Activated CD4-positive, alpha-beta memory T cell treated with anti-CD3 and anti-CD28 coated beads for 36 hours (primary cell): ENCODE data around the gene AOAH. TPM values are rescaled to one million over a fixed set of nuclear protein-coding genes. Genes with fewer than 3 reads are reported as not detected.

ENCODE experiments used
- CTCF ChIA-PET: fragments of 350-600 bp; sonication (Branson Sonifier 250); formaldehyde crosslinking; loops from one replicate; lab custom pipeline; 2021; ENCODE audit warnings: antibody characterized with exemption, inconsistent platforms; lab: Charles Lee
- POLR2A ChIA-PET: fragments of 350-600 bp; sonication (Branson Sonifier 250); formaldehyde crosslinking; loops from one replicate; lab custom pipeline; 2021; ENCODE audit warnings: antibody characterized with exemption; lab: Charles Lee
- DNase-seq: peaks from one replicate; pipeline ENCODE4 v3.0.0-alpha.2; 2020
- H3K27ac Mint-ChIP-seq: one replicate; pipeline ENCODE4 v1.8.0; 2021; ENCODE audit warnings: mixed read lengths
- H3K27me3 Mint-ChIP-seq: one replicate; pipeline ENCODE4 v1.8.0; 2021; ENCODE audit warnings: mixed read lengths
- H3K36me3 Mint-ChIP-seq: one replicate; pipeline ENCODE4 v1.8.0; 2021; ENCODE audit warnings: mixed read lengths
- H3K4me1 Mint-ChIP-seq: one replicate; pipeline ENCODE4 v1.8.0; 2021; ENCODE audit warnings: low read depth, mixed read lengths
- H3K4me3 Mint-ChIP-seq: one replicate; pipeline ENCODE4 v1.8.0; 2021; ENCODE audit warnings: mild to moderate bottlenecking, mixed read lengths
- H3K9me3 Mint-ChIP-seq: one replicate; pipeline ENCODE4 v1.8.0; 2021; ENCODE audit warnings: mixed read lengths
- intact Hi-C: fragments of 100-400 bp; cut with micrococcal nuclease; formaldehyde crosslinking; loops from one replicate; pipeline ENCODE4 v1.15.1; 2023
- total RNA-seq, 2 experiments: library from RNA; stranded (reverse); gene quantifications; one replicate each; pipeline ENCODE4 v1.2.3, GENCODE V29; 2021

Gene AOAH
- total RNA-seq, 2 experiments from 2014 or later = 2.4 to 2.6 TPM

- no peaks in the 10 kb centered on the region for H3K27me3 Mint-ChIP-seq
- ChIA-PET POLR2A (no interaction called here), CTCF (no interaction called here)
- no peaks in the 10 kb centered on the region for H3K4me1 Mint-ChIP-seq
- H3K36me3 Mint-ChIP-seq = no peaks in the 10 kb centered on the region
- intact Hi-C loops = no loop called here
- H3K4me3 Mint-ChIP-seq = no peak overlapping the region
- DNase-seq = no peak
- H3K9me3 Mint-ChIP-seq = no peaks in the 10 kb centered on the region
- no peak overlapping the region for H3K27ac Mint-ChIP-seq
Measured at GRCh38 chr7:36547416-36547815, 176.9 kb downstream of the AOAH start.

GRCh38 chr7:36546331-36546730, 178.0 kb downstream of the AOAH start:
- intact Hi-C loops = no loop called here
- no peak overlapping the region for H3K4me3 Mint-ChIP-seq
- no peak overlapping the region for H3K27ac Mint-ChIP-seq
- no peaks in the 10 kb centered on the region for H3K27me3 Mint-ChIP-seq
- H3K4me1 Mint-ChIP-seq = no peaks in the 10 kb centered on the region
- no peaks in the 10 kb centered on the region for H3K9me3 Mint-ChIP-seq
- H3K36me3 Mint-ChIP-seq = no peaks in the 10 kb centered on the region
- ChIA-PET CTCF (no interaction called here), POLR2A (no interaction called here)
- no peak for DNase-seq

GRCh38 chr7:36545291-36545690, 179.0 kb downstream of the AOAH start:
- ChIA-PET POLR2A (no interaction called here), CTCF (interaction anchor here (0.6 kb wide), 1 partner anchor 1677 kb away, joined by 3 read pairs; no protein-coding TSS in a partner anchor)
- Mint-ChIP-seq H3K27me3 (no peaks in the 10 kb centered on the region), H3K4me1 (no peaks in the 10 kb centered on the region), H3K36me3 (no peaks in the 10 kb centered on the region), H3K9me3 (no peaks in the 10 kb centered on the region), H3K27ac (no peak overlapping the region), H3K4me3 (no peak overlapping the region)
- intact Hi-C loops = no loop called here
- DNase-seq = no peak

- ChIA-PET POLR2A (no interaction called here), CTCF (no interaction called here)
- Mint-ChIP-seq H3K9me3 (no peaks in the 10 kb centered on the region), H3K4me1 (no peaks in the 10 kb centered on the region), H3K27me3 (no peaks in the 10 kb centered on the region), H3K36me3 (no peaks in the 10 kb centered on the region), H3K27ac (no peak overlapping the region), H3K4me3 (no peak overlapping the region)
- DNase-seq = no peak
- intact Hi-C loops = no loop called here
Measured at GRCh38 chr7:36538126-36538525, 186.2 kb downstream of the AOAH start.

DNA sequence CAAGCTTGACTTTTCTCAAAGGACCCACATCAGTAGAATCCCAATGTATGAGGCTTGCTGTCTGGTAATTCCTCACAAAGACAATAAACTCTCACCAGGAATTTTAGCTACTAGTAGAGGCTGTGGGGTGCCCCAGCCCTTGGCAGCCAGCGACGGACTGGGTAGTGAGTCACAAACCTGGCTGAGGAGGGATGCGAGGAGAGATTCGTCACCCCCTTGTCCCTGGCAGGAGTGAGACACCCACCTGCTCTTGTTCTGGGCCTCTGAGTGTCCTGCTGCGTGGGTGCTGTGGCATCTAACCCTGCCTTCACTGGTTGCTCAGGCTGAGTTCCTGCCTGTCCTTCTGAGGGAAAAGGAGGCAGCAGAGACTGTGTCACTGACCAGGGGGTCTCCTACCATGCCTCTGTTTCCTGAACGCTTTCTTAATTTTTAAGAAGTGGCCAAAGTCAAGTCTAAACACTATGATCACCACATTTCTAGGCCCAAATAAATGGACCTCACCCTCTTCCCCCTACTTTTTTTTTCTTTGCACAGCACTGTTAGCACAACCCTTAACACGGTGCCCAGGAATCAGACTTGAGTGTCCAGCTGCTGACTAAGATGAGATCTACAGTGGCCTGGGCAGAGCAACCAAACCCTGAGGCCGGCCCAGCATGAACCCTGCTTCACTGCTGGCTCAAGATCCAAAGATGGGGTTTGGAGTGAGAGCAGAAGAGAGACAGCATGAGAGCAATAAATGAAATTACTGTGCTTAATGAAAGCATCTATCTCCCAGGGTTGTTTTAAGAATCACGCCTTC, 188.2 kb downstream of the AOAH start:
- Mint-ChIP-seq H3K27ac (no peak overlapping the region), H3K4me3 (no peak overlapping the region), H3K4me1 (no peaks in the 10 kb centered on the region), H3K27me3 (no peaks in the 10 kb centered on the region), H3K9me3 (no peaks in the 10 kb centered on the region), H3K36me3 (no peaks in the 10 kb centered on the region)
- ChIA-PET POLR2A (no interaction called here), CTCF (no interaction called here)
- intact Hi-C loops = no loop called here
- DNase-seq = no peak

DNA sequence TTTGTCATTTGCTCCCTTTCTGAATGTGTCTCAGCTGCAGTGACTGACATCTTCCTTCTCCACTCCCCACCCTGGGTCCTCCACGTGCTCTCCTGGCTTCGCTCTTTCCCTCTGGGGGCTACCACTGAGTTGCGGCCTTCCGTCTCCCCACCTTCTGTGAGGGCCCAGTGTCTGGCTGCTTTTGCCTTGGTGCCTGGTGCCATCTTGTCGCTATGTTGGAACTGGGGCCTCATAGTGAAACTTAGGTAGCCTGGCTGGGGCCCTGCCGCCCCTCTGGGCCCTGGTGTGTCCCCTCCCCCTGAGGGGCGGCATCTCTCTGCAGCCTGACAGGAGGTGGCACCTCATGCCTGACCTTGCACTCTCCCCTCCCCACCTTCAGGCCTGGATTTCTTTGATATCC, 190.6 kb downstream of the AOAH start:
- no peaks in the 10 kb centered on the region for H3K36me3 Mint-ChIP-seq
- POLR2A ChIA-PET = no interaction called here
- no peak overlapping the region for H3K27ac Mint-ChIP-seq
- no peaks in the 10 kb centered on the region for H3K4me1 Mint-ChIP-seq
- DNase-seq = no peak
- no peaks in the 10 kb centered on the region for H3K27me3 Mint-ChIP-seq
- H3K4me3 Mint-ChIP-seq = no peak overlapping the region
- CTCF ChIA-PET = no interaction called here
- intact Hi-C loops = no loop called here
- H3K9me3 Mint-ChIP-seq = no peaks in the 10 kb centered on the region

GRCh38 chr7:36532981-36533499, 191.3 kb downstream of the AOAH start:
- H3K27ac Mint-ChIP-seq = no peak overlapping the region
- H3K36me3 Mint-ChIP-seq = no peaks in the 10 kb centered on the region
- POLR2A ChIA-PET = no interaction called here
- H3K9me3 Mint-ChIP-seq = no peaks in the 10 kb centered on the region
- intact Hi-C loops = no loop called here
- no peaks in the 10 kb centered on the region for H3K4me1 Mint-ChIP-seq
- CTCF ChIA-PET = no interaction called here
- no peak for DNase-seq
- H3K27me3 Mint-ChIP-seq = no peaks in the 10 kb centered on the region
- no peak overlapping the region for H3K4me3 Mint-ChIP-seq

- intact Hi-C loops = no loop called here
- Mint-ChIP-seq H3K27ac (no peak overlapping the region), H3K4me3 (no peak overlapping the region), H3K4me1 (peaks cover 10% of the 10 kb centered on the region), H3K9me3 (no peaks in the 10 kb centered on the region), H3K27me3 (no peaks in the 10 kb centered on the region), H3K36me3 (no peaks in the 10 kb centered on the region)
- CTCF ChIA-PET = no interaction called here
- POLR2A ChIA-PET = no interaction called here
- no peak for DNase-seq
Measured at GRCh38 chr7:36531951-36532350, 192.3 kb downstream of the AOAH start.

- no peaks in the 10 kb centered on the region for H3K36me3 Mint-ChIP-seq
- no peak overlapping the region for H3K27ac Mint-ChIP-seq
- H3K27me3 Mint-ChIP-seq = no peaks in the 10 kb centered on the region
- intact Hi-C loops = no loop called here
- no peaks in the 10 kb centered on the region for H3K9me3 Mint-ChIP-seq
- DNase-seq = no peak
- no peak overlapping the region for H3K4me3 Mint-ChIP-seq
- peaks cover 17% of the 10 kb centered on the region for H3K4me1 Mint-ChIP-seq
- CTCF ChIA-PET = no interaction called here
- POLR2A ChIA-PET = no interaction called here
Measured at GRCh38 chr7:36530456-36530855, 193.8 kb downstream of the AOAH start.

DNA sequence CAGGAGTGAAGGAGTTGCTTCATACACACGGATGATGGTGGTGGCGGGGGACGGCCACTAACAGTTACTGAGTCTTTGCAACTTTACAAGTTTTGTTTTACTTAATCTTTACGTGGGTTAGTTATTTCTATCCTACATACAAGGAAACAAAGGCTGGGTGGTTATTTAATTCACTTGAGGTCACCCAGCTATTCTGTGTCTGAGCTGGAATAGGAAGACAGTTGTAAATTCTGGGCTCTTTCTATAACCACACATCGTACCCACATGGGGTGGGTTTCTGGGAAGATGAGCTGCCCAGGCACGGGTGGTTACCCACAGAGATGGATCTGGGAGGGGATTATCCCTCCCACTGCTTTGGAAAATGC, 196.8 kb downstream of the AOAH start:
- H3K27ac Mint-ChIP-seq = no peak overlapping the region
- no peaks in the 10 kb centered on the region for H3K9me3 Mint-ChIP-seq
- H3K4me3 Mint-ChIP-seq = no peak overlapping the region
- peaks cover 17% of the 10 kb centered on the region for H3K4me1 Mint-ChIP-seq
- no peaks in the 10 kb centered on the region for H3K27me3 Mint-ChIP-seq
- no peak for DNase-seq
- intact Hi-C loops = no loop called here
- H3K36me3 Mint-ChIP-seq = no peaks in the 10 kb centered on the region
- ChIA-PET CTCF (no interaction called here), POLR2A (interaction anchor here (0.5 to 0.7 kb wide), 2 partner anchors 25 to 55 kb away, joined by 3 read pairs; no protein-coding TSS in a partner anchor)

GRCh38 chr7:36526863-36527548, 197.3 kb downstream of the AOAH start:
- CTCF ChIA-PET = interaction anchor here (1.0 kb wide), 1 partner anchor 39 kb away, joined by 5 read pairs; no protein-coding TSS in a partner anchor
- POLR2A ChIA-PET = interaction anchor here (0.7 kb wide), 1 partner anchor 55 kb away, joined by 3 read pairs; no protein-coding TSS in a partner anchor
- Mint-ChIP-seq H3K9me3 (no peaks in the 10 kb centered on the region), H3K27me3 (no peaks in the 10 kb centered on the region), H3K4me1 (peaks cover 17% of the 10 kb centered on the region), H3K27ac (no peak overlapping the region), H3K36me3 (no peaks in the 10 kb centered on the region), H3K4me3 (no peak overlapping the region)
- intact Hi-C loops = no loop called here
- DNase-seq = peak; percentile 15

GRCh38 chr7:36523371-36524101, 200.8 kb downstream of the AOAH start:
- no peak overlapping the region for H3K27ac Mint-ChIP-seq
- peaks cover 17% of the 10 kb centered on the region for H3K4me1 Mint-ChIP-seq
- no peak for DNase-seq
- ChIA-PET POLR2A (no interaction called here), CTCF (interaction anchor here (0.6 kb wide), 1 partner anchor 331 kb away, joined by 4 read pairs; no protein-coding TSS in a partner anchor)
- H3K27me3 Mint-ChIP-seq = no peaks in the 10 kb centered on the region
- H3K36me3 Mint-ChIP-seq = no peaks in the 10 kb centered on the region
- no peaks in the 10 kb centered on the region for H3K9me3 Mint-ChIP-seq
- H3K4me3 Mint-ChIP-seq = no peak overlapping the region
- intact Hi-C loops = no loop called here
